Esophagus muscularis mucosa (tissue), 4 donors: ENCODE results near the gene CALML5. TPM values are rescaled to one million over a fixed set of nuclear protein-coding genes. Genes with fewer than 3 reads are reported as not detected.

Experiments used
- DNase-seq: peaks from one replicate; pipeline ENCODE4 v3.0.0-alpha.2; 2017; ENCODE audit errors: extremely low spot score
- H3K27ac ChIP-seq, 4 donors: fragments of 200-600 bp; sonication (generic); replicated peaks in 1 of 4; 1 replicate in 3 of 4; 2 replicates in 1 of 4; pipeline ENCODE4 v1.5.1; 2016 to 2019; ENCODE audit warnings: mild to moderate bottlenecking in 1 of 4
- H3K27me3 ChIP-seq, 4 donors: fragments of 200-600 bp; sonication (generic); one replicate each; pipeline versions ENCODE4 v1.5.1 to v1.6.0; 2016 to 2019
- H3K36me3 ChIP-seq, 4 donors: fragments of 200-600 bp; sonication (generic); one replicate each; pipeline ENCODE4 v1.5.1; 2016 to 2019
- H3K4me1 ChIP-seq, 4 donors: fragments of 200-600 bp; sonication (generic); one replicate each; pipeline ENCODE4 v1.5.1; 2016 to 2019
- H3K4me3 ChIP-seq, 4 donors: fragments of 200-600 bp; sonication (generic); 1 replicate in 2 of 4; 2 replicates in 2 of 4; pipeline ENCODE4 v1.5.1; 2016 to 2019; ENCODE audit warnings: mild to moderate bottlenecking in 4 of 4, moderate library complexity in 1 of 4
- H3K9me3 ChIP-seq, 4 donors: fragments of 200-600 bp; sonication (generic); 1 replicate in 3 of 4; 2 replicates in 1 of 4; pipeline ENCODE4 v1.5.1; 2016 to 2019
- CTCF ChIP-seq, 3 experiments: fragments of 200-600 bp in 2 of 3; fragments of 450-650 bp in 1 of 3; sonication (generic) in 2 of 3; IDR thresholded peaks; one replicate each; pipeline ENCODE4 v1.5.1; 2017 to 2019; ENCODE audit warnings: antibody characterized with exemption in 3 of 3, mild to moderate bottlenecking in 2 of 3, moderate library complexity in 1 of 3
- EP300 ChIP-seq: sonication (generic); formaldehyde crosslinking; IDR thresholded peaks from one replicate; pipeline ENCODE4 v1.6.1; 2017; ENCODE audit warnings: antibody characterized with exemption
- POLR2A ChIP-seq: fragments of 450-650 bp; IDR thresholded peaks from one replicate; pipeline ENCODE4 v1.6.1; 2017; ENCODE audit warnings: antibody characterized with exemption, moderate library complexity, mild to moderate bottlenecking, low read depth
- POLR2AphosphoS5 ChIP-seq, 2 donors: sonication (generic); formaldehyde crosslinking; IDR thresholded peaks; one replicate each; pipeline ENCODE4 v1.6.1; 2017; ENCODE audit warnings: antibody characterized with exemption in 2 of 2
- WGBS: methylation state at CpG from one replicate; pipeline ENCODE4 v1.1.5; 2018; 5-methylcytosine and 5-hydroxymethylcytosine counted together
- intact Hi-C: fragments of 100-400 bp; cut with DNase I; formaldehyde crosslinking; loops from one replicate; pipeline ENCODE4 v1.15.1; 2023
- total RNA-seq, 4 donors: library from RNA; depleted of rRNA; stranded (reverse); fragments of >200 nt; gene quantifications; one replicate each; pipeline versions ENCODE4 v1.1.0 to v1.2.1, GENCODE V29; 2016

Gene CALML5
- total RNA-seq, 4 donors from 2014 or later, result not detected

- Histone ChIP-seq H3K27me3 (no peaks in the 10 kb centered on the region), H3K9me3 (peaks cover 0 to under 1% (median 0%) of the 10 kb centered on the region in 4 donors), H3K4me3 (no peak overlapping the region), H3K36me3 (peaks cover 10 to 25% (median 13%) of the 10 kb centered on the region in 4 donors), H3K27ac (no peak overlapping the region), H3K4me1 (peaks cover 14 to 58% (median 38%) of the 10 kb centered on the region in 4 donors)
- DNase-seq, result peak; percentile 79
- intact Hi-C loops, result no loop called here
- WGBS, result 97% methylated on average over 6 of the region's 7 CpGs
- no peak for TF ChIP-seq POLR2AphosphoS5 (IDR thresholded peaks at IDR 0.05)
- no peak for TF ChIP-seq POLR2A
- TF ChIP-seq EP300, result no peak
- TF ChIP-seq CTCF (IDR thresholded peaks at IDR 0.05), result no peak
Measured at GRCh38 chr10:5462841-5463293, 36.5 kb downstream of the CALML5 start.

DNA sequence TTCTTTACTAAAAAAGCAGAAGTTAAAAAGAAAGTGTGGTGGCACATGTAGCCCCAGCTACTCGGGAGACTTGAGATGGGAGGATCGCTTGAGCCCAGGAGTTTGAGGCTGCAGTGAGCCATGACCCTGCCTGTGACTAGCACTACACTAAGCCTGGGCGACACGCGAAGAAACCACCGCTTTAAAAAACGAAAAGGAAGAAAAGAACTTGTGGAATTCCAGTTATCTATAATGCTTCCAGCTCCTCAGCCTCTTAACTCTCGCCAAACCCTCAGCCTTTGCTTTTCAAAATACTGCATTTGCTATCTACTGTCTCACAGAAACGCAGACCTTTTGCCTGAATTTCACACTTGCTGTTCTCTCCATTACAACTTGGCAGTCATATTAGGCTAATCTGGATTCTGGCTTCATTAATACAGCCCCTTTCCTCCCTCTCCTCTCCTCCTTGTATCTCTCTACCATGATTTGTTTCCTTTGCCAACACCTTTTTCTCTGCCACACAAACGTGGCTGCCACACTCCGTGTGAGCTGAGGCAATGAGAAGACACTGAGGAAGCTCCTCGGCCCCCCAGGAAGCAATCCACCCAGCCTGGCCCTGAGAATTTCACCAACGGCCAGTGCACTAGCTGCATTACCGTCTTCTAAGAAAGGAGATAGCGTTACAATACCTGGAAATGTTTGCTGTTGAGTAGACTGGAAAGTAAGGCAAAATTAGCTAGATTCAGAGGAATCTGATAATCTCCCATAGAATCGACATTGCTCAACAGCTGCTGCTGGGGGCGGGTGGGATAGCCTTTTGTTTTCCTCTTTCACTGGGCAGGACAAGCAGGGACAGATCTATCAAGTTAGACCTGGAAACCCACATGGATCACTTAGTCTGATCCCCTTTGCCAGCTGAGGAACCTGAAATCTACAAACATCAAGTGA is 37.2 kb downstream of the CALML5 start:
- no peak for TF ChIP-seq EP300
- peak in 1 of 2 donors; percentile 14 for TF ChIP-seq POLR2AphosphoS5 (IDR thresholded peaks at IDR 0.05)
- peaks cover 14 to 53% (median 35%) of the 10 kb centered on the region in 4 donors for H3K4me1 ChIP-seq
- H3K27me3 ChIP-seq, result no peaks in the 10 kb centered on the region
- no peak overlapping the region for H3K4me3 ChIP-seq
- intact Hi-C loops, result no loop called here
- no peaks in the 10 kb centered on the region for H3K9me3 ChIP-seq
- peak overlapping the region; percentile 16 to 62 (median 38) for H3K27ac ChIP-seq
- peaks cover 13 to 32% (median 18%) of the 10 kb centered on the region in 4 donors for H3K36me3 ChIP-seq
- DNase-seq, result peak; percentile 81
- WGBS, result 56% methylated on average over 17 of the region's 17 CpGs

GRCh38 chr10:5461203-5461588 is 38.2 kb downstream of the CALML5 start:
- no peak for TF ChIP-seq POLR2A
- TF ChIP-seq CTCF (IDR thresholded peaks at IDR 0.05), result no peak
- TF ChIP-seq EP300, result no peak
- no peak for TF ChIP-seq POLR2AphosphoS5 (IDR thresholded peaks at IDR 0.05)
- Histone ChIP-seq H3K4me1 (peaks cover 8 to 43% (median 25%) of the 10 kb centered on the region in 4 donors), H3K4me3 (no peak overlapping the region), H3K36me3 (peaks cover 23 to 42% (median 28%) of the 10 kb centered on the region in 4 donors), H3K27me3 (no peaks in the 10 kb centered on the region), H3K27ac (peak overlapping the region in 3 of 4 donors; percentile 16 to 62 (median 48)), H3K9me3 (no peaks in the 10 kb centered on the region)
- peak; percentile 88 for DNase-seq
- WGBS, result 85% methylated on average over 4 of the region's 4 CpGs
- intact Hi-C loops, result no loop called here

GRCh38 chr10:5460468-5461202 is 38.7 kb downstream of the CALML5 start:
- 82% methylated on average over 12 of the region's 14 CpGs for WGBS
- DNase-seq, result peak; percentile 81
- Histone ChIP-seq H3K27ac (peak overlapping the region in 3 of 4 donors; percentile 5 to 48 (median 32)), H3K4me3 (no peak overlapping the region), H3K36me3 (peaks cover 28 to 48% (median 33%) of the 10 kb centered on the region in 4 donors), H3K9me3 (no peaks in the 10 kb centered on the region), H3K27me3 (no peaks in the 10 kb centered on the region), H3K4me1 (peaks cover 5 to 38% (median 20%) of the 10 kb centered on the region in 4 donors)
- intact Hi-C loops, result no loop called here
- peak in 1 of 2 donors; percentile 59 for TF ChIP-seq POLR2AphosphoS5 (IDR thresholded peaks at IDR 0.05)
- no peak for TF ChIP-seq CTCF (IDR thresholded peaks at IDR 0.05)
